Measurements from ENCODE around the gene PPFIA2.
A peak's percentile ranks its signal among the peaks of the same experiment; 100 is the strongest.

PPFIA2 gene

DNA sequence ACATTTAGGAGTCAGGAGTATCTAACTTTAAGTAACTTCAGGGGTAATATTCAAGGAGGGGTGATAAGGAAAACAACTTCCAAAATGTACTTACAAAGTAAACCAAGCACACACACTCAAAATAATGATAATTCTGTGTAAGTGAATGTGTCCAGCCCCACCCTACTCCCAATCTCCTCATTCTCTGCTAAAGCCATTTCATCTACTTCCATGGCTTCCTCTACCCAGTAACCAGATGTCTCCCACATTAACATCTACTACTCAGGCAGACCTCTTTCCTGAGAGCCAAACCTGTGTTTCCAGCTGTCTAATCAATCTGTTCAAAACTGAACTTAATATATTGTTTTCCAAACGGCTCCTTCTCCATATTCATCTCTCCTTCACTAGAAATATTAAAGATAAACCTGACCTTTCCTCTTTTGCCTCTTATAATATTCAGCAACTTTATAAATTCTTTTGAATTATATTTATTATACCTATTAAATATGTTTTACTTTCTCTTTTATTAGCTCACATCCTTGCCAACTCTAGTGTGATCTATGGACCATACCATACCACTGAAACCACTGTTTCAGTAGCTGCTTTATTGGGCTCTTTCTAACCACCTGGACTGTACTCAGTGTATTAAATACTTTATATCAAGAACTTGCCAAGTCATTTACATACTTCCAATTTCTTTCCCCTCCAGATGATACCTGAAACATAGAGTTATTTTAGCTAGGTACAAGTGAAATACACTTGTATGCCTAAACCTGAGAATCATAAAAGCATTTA is 170.7 kb downstream of the PPFIA2 start:
- in situ Hi-C loops (cut with HindIII; ENCODE audit: low pct_ligation_motif_present, low pct_unique_long_range_greater_than_20kb, low sequenced_read_pairs): no loop called here
- DNase-seq: no peak

DNA sequence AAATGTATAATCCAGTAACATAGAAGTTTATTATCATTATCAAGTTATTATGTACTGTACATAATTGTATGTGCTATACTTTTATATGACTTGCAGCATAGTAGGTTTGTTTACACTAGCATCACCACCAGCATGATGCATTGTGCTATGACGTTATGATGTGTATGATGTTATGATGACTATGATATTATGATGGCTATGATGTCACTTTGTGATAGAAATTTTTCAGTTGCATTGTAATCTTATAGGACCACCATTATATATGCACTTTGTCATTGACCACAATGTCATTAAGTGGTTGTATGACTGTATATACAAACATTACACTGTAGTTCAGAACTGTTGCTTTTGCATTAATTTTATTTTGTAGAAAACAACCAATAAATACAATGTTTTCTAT is 173.4 kb downstream of the PPFIA2 start:
- in situ Hi-C loops (cut with HindIII; ENCODE audit: low pct_ligation_motif_present, low pct_unique_long_range_greater_than_20kb, low sequenced_read_pairs): no loop called here
- DNase-seq: no peak

DNA sequence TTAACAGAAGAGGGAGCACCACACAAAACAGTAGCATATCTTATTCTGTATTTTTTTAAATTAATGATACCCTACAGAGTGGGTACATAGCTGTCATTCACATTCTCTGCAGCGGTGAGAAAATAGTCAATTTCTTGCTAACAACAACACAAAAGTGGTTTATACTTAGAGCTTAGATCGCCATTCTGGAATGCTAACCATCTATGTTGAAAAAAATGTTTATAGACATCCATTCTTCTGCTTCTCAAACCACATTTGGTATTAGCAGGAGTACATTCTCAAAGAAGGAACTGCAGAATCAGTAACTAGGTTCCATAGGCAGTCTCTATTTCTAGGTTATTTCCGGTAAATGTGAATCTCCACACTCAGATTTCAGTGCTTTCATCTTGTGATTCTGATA is 185.9 kb downstream of the PPFIA2 start:
- peak; percentile 33 for DNase-seq
- in situ Hi-C loops (cut with HindIII; ENCODE audit: low pct_ligation_motif_present, low pct_unique_long_range_greater_than_20kb, low sequenced_read_pairs): no loop called here

DNA sequence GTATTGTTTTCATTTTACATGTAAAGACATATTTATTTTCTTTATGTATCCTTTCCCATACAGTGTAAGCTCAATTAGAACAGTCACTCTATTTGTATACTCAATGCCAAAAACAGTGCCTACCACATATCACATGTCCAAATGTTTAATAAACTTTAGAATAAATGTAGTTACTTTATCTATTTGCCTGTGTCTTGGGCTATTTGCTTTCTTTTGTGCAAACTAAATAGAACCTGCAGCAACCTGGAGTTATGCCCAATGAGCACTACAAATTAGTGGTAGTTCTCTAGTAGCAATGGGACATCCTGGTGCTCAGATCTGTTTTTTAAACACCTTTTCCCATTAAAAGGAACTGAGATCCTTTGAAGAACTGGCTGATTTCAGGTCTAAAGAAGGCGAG is 186.7 kb downstream of the PPFIA2 start:
- in situ Hi-C loops (cut with HindIII; ENCODE audit: low pct_ligation_motif_present, low pct_unique_long_range_greater_than_20kb, low sequenced_read_pairs): no loop called here
- DNase-seq: no peak

DNA sequence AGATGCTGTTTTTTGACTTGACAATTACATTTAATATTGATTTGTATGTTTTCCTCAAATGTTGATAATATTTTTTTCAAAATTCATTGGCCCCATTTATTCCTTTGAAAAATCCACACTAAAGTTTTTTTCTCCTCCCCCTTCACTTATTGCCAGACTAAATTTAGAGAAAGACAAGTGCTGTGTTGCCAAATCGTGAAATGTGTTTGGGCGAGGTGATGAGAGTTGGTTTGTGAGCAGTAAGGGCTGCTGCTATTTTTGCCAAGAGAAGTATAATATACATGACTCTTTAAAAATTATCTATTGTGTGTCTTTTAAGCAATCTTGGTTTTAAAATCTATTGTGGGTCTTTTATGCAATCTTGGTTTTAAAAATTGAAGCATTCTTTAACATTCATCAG is 188.9 kb downstream of the PPFIA2 start:
- no peak for DNase-seq
- in situ Hi-C loops (cut with HindIII; ENCODE audit: low pct_ligation_motif_present, low pct_unique_long_range_greater_than_20kb, low sequenced_read_pairs): no loop called here

DNA sequence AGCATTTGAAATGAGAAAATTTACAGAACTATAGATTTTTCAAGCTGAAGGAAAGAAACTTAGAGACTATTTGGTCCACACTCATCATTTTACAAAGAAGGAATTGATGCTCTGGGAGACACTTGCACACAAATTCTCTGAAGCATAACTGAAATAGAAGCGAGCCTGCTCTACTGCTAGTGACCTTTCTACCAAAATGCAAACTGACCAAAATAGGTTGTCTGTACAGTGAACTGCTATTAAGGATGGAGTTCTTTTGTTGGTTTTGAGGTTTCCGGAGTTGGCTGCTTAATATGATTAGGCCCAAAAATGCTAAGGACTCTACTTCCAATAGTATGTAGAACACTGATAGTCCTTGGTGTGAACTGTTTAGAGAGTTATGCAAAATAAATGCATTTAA is 194.9 kb downstream of the PPFIA2 start:
- in situ Hi-C loops (cut with HindIII; ENCODE audit: low pct_ligation_motif_present, low pct_unique_long_range_greater_than_20kb, low sequenced_read_pairs): no loop called here
- no peak for DNase-seq

DNA sequence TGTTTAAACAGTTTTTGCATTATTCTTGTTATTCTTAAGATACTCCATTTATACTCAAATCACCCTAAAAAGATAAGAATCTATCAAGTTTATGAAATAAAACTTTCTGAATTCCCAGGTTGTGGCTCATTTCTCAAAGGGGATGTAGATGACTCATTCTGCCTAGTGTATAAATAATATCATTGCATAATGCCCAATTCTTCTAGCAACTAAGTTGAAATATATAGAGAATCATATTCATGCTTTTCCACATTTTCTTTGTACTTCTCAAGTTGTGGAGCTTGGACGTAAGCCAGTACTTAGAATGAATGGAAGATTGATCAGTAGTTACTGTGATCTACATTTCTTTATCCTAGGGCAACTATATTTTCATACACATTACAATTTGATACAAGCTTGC is 201.1 kb downstream of the PPFIA2 start:
- no peak for DNase-seq

DNA sequence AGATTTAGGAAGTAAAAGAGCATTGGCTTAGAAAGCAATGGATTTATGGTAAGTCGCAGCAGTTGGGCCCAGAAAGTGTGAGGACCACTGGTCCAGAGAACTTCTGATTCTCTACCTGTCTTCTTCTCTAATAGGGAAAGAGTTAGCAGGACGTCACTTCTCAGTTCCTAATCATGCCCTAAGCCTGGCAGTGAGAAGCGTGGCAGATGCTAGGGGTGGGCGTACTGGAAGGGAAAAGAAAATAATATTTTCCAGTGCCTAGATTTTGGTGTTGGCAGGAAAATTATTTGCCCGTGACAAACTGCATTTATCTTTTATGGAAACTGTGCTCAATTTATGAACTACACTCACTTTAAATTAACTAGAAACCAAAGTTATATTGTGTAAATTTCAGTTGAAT is 212.3 kb downstream of the PPFIA2 start:
- in situ Hi-C loops (cut with HindIII; ENCODE audit: low pct_ligation_motif_present, low pct_unique_long_range_greater_than_20kb, low sequenced_read_pairs): no loop called here
- DNase-seq: no peak

More for the DNA sequence above, 201.1 kb downstream of the PPFIA2 start:
- in situ Hi-C loops (cut with HindIII; ENCODE audit: low pct_ligation_motif_present, low pct_unique_long_range_greater_than_20kb, low sequenced_read_pairs): no loop called here

DNA sequence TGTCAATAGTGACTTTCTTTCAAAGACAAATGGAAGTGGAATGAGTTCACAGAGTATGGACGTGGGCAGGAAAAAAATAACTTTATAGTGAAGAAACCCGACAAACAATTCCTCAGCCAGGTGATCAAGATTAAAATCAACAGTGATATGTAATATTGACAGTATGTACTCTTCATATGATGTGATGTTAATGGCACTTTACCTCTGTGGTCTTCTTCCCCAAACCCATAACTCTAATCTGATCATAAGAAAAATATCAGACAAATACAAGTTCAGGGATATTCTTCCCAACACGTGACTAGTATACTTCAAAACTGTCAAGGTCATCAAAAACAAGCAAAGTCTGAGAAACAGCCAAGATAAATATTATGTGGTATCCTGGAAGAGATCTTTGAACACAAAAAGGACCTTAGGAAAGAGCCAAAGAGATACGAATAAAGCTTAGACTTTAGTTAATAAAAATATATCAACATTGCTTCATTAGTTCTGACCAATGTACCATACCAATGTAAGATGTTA is 215.5 kb downstream of the PPFIA2 start:
- in situ Hi-C loops (cut with HindIII; ENCODE audit: low pct_ligation_motif_present, low pct_unique_long_range_greater_than_20kb, low sequenced_read_pairs): no loop called here

DNA sequence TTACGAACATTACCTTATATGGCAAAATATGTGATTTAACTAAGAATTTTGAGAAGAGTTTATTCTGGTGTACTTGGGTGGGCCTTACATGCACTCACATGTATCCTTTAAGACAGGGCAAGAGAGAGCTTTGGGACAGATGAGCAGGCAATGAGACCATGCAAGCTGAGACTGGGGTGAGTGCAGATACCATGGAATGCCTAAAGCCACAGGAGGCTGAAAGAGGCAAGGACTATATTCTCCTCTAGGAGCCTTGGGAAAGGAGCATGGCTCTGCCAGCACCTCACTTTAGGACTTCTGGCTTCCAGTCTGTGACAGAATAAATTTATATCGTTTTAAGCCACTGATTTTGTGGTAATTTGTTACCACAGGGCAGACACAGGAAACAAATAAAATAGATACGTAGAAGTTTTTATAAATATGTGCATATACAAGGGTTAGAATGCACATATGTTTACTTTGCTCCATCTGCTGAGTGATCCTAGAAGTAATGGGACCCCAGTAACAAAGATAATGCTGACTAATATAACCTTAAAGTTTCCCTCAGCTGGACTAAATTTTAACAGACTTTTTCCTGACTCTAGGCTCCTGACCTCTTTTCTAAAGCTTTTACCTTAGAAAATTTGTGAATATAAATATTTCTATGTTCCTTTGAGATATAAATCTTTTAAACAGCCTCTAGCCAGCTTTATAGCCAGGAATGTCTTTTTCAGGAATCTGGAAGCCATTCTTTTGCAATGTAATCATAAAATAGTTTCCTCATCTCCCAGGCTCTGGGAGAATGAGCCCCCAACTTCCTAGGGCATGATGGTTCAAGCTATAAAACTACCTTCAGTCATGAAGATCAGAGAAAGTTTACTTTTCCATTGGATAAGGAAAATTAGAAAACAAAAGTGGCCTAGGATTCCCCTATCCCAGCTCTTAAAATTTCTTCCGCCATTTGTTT is 216.8 kb downstream of the PPFIA2 start:
- in situ Hi-C loops (cut with HindIII; ENCODE audit: low pct_ligation_motif_present, low pct_unique_long_range_greater_than_20kb, low sequenced_read_pairs): no loop called here

More for the DNA sequence above, 215.5 kb downstream of the PPFIA2 start:
- DNase-seq: no peak

DNA sequence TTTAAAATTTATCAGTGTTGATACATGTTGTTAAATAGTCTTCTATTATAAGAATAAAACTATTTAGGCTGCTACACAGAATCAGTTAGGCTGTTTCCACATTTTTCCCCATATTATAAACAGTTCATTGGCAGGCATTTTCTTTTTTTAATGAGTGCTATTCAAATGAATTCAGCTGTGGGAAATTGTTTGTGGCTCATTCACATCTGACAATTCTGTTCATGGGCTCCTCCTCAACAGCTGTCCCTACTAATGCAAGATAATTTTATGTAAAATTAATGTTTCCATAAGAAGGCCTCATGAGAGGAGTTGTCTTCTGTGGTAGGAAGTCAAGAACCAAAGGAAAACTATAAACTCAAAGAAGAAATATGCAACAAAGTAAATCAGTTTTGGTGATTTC is 218.0 kb downstream of the PPFIA2 start:
- in situ Hi-C loops (cut with HindIII; ENCODE audit: low pct_ligation_motif_present, low pct_unique_long_range_greater_than_20kb, low sequenced_read_pairs): no loop called here
- DNase-seq: no peak

More for the DNA sequence above, 216.8 kb downstream of the PPFIA2 start:
- DNase-seq: no peak

DNA sequence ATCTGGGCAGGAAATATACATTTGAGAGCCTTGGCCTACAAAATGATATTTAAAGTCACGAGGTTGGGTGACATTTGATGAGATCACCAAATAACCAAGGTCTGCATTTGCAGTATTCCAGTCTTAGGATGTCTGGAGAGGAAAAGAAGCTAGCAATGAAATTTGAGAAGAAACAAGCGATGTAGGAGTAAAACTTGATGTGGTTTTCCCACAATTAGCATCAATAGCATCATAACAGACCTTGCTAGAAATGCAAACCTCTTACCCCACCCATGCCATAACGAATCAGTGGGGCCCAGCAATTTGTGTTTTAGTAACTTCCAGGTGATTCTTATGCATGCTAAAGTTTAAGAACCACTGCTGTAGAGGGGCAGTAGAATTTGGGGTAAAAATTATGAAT is 219.9 kb downstream of the PPFIA2 start:
- DNase-seq: no peak
- in situ Hi-C loops (cut with HindIII; ENCODE audit: low pct_ligation_motif_present, low pct_unique_long_range_greater_than_20kb, low sequenced_read_pairs): no loop called here

DNA sequence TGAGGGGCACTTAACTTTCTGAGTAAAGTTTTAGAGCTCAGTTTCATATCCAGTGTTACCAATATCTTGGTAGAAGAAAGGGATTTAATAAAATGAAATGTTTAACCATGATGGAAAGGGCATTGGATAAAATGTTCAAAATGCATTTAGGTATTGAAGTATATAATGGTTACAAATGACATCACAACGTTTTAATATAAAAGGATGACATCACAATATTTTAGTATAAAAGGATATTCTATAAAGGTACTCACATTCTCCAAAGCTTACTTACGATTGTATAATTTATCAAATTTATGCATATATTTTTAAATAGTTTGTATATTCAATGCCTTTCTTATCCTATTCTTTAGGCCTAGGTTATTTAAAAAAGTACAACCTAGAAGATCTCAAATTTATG is 226.1 kb downstream of the PPFIA2 start:
- DNase-seq: no peak
- in situ Hi-C loops (cut with HindIII; ENCODE audit: low pct_ligation_motif_present, low pct_unique_long_range_greater_than_20kb, low sequenced_read_pairs): no loop called here

DNA sequence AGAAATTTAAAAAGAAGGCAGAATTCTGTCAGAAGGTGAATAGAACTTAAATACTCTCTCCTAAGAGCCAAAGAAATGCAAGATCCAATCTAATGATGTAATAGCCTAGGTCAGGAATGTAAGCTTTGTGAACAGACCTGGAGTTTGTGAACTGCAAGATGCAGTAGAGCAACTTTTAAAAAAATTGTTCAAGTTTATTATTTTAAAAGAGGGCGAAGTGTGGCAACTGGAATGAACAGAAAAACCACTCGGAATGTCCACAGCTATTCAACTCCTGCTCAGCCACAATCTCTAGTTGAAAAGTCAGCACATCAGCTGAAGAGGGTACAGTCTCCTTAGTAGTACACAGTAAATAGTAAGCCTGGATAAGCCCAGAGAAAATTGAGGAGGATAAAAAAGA is 228.8 kb downstream of the PPFIA2 start:
- DNase-seq: no peak
- in situ Hi-C loops (cut with HindIII; ENCODE audit: low pct_ligation_motif_present, low pct_unique_long_range_greater_than_20kb, low sequenced_read_pairs): no loop called here

DNA sequence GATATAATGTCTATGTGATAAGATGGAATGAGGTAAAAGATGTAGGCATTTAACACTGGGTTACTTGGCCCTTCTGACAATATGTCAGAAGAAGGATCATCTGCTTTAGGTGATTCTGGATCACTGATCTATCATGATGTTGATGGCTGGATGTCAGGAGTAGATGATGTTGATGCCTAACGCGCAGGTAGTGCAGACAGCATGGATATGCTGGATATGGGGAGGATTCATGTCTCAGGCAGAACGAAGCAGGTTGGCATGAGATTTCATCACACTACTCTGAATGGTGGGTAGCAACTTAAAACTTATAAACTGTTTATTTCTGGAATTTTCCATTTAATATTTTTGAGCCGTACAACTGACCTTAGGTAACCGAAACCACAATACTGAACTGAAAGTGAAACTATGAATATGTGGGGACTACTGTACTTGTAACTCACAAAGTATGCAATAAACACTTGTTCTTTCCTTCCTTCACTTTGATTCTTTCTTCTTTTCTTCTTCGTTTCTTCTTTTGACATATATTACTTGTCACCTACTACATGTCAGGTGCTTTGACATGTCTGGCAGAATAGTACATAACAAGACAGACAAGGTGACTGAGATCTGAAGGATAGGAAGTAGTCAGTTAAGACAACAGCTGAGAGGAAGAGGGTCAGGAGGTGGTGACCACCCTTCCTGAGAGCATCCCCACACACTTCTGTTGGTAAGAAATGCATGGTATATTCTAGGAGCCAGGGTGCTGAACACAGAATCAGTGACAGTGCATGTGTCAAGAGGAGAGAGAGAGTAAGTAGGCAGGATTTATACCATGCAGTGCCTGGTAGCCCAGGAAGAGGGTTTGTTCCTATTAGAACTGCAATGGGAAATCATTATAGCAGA is 238.8 kb downstream of the PPFIA2 start:
- DNase-seq: peak; percentile 59
- in situ Hi-C loops (cut with HindIII; ENCODE audit: low pct_ligation_motif_present, low pct_unique_long_range_greater_than_20kb, low sequenced_read_pairs): no loop called here

DNA sequence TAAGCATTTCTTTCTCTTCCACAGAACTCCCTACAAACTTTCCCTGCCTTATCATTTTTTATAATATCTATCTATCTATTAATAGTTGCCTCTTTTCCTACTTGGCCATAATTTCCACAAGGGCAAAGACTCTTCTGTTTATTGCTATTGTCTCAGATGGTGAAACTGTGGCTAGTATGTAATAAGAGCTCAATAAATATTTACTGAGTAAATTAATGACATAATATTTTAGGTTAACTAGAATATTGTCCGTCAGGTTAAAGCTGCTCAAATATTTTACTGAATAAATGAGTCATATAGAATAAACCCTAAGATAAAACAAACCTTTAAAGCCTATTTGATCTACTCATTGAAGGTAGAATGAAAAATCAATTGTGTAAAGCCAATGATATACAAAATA is 240.5 kb downstream of the PPFIA2 start:
- no peak for DNase-seq

DNA sequence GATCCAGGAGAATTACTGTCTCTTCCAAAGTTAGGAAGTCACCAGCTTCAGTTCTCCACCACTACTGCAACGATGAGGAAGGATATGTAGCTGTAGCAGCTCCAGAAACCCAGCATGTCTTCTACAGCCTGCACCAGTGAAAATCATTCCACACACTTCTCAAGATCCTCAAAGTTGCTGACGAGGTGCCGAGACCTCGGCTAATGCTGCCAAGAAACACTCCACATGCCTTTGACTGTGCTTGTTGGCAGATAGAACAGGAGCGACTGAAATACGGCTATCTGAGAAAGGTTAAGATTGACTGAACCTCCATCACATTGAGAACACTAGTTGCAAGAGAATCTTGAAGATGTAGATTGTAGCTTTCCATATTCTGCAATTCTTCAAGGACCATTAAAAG is 241.9 kb downstream of the PPFIA2 start:
- DNase-seq: no peak
- in situ Hi-C loops (cut with HindIII; ENCODE audit: low pct_ligation_motif_present, low pct_unique_long_range_greater_than_20kb, low sequenced_read_pairs): no loop called here

More for the DNA sequence above, 240.5 kb downstream of the PPFIA2 start:
- in situ Hi-C loops (cut with HindIII; ENCODE audit: low pct_ligation_motif_present, low pct_unique_long_range_greater_than_20kb, low sequenced_read_pairs): no loop called here

DNA sequence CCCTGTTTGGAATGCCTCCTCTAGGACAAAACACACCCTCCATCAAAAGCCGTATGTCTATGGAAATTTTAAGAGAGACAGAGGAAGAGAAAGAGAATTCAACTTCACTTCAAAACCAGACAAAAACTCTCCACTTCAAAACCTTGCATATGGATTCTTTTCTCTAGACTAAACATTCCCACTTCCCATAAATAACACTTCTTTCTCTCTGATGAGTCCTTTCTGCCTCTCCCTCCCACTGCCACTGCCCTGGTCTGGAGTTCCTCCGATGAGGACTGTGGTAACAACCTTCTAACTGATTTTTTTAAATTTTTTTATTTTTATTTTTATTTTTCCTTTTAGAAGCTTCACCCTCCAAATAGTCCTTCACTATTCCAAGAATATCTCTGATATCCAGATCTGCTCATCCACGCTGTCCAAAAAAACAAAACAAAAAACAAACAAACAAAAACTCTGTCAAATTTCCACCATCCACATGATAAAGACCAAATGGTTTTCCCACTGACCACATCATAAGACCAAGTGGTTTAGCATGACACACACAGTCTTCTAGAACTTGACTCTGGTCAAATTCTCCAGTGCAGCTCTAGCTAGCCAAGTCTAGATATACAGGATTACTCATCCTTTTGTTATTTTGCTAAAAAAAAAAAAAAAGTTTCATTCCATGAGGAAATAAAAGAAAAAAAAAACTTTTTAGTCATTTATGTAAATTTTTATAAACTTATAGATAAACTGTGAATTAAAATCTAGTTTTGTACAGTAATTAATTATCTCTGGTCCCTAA is 256.0 kb downstream of the PPFIA2 start:
- in situ Hi-C loops (cut with HindIII; ENCODE audit: low pct_ligation_motif_present, low pct_unique_long_range_greater_than_20kb, low sequenced_read_pairs): no loop called here
- DNase-seq: peak; percentile 60

Measured in ACHN (cell line).